Measurements from ENCODE around the gene CLIC4.

The CLIC4 gene

DNA sequence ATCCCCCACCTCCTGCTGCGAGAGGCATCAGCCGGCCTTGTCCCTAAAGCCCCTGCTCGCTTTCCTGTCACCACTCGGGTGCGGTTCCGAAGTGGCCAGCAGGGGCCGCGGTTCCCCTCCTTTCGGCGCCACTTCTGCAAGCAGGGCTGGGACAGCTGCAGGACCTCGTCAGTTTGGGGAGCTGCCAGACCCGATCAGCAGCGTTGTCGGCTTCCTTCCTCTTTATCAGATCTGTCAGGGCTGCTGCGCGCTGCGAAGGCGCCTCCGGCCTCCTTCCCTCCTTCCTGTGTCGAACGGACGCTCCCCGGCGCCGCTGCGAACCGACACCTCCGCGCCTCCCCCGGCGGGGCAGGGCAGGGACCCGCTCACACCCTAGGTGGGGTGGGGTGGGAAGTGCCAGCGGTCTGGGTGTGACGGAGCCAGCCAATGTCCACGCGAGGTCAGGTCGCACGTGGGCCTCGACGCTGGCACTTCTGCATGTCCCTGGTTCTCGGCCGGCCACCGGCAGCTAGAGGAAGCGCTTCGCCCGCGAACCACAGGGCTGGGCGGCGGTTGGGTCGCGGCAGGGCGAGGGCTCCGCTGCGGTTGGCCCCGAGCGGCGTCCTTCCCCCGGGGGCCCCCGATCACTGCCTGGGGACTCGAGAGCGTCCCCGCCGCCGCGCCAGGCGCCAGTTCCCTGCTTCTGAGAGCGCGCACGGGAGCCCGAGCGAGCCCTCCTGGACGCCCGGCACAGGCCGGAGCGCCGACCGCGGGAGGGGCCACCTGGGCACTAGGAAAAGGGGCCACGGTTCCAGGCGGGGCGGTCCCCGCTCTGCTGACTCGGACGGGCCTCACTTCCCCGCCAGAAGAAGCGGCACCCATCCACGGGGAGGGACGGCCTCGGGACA, 103.0 kb downstream of the CLIC4 start:
- H3K4me3 ChIP-seq (ENCODE audit: low read depth, low read length): peak overlapping the region; percentile 50
- peak; percentile 58 for DNase-seq (ENCODE audit: low read depth)

DNA sequence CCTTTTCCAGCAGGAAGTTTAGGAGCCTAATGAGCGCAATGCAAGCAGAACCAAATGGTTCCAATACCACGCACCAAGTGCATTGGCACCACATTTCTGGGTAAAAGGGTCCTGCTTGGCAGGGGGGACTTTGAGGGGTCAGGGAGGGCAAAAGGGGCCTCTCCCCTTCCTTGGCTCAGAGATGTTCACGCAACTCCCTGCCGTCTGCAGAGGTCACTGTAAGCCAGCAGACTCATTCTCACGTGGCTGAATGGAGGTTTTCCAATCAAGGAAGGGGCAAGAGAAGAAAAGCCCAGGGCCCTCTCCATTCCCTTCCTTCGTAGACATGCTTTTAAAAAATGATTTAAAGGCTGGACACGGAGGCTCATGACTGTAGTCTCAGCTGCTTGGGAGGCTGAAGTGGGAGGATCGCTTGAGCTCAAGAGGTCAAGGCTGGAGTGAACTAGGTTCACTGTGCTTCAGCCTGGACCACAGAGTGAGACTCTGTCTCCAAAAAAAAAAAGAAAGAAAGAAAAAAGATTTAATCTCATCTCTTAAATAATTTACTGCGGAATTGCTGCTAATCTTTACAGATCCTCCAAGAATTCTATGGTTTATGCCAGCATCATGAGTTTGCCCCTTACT, 104.5 kb downstream of the CLIC4 start:
- DNase-seq (ENCODE audit: low read depth): no peak

DNA sequence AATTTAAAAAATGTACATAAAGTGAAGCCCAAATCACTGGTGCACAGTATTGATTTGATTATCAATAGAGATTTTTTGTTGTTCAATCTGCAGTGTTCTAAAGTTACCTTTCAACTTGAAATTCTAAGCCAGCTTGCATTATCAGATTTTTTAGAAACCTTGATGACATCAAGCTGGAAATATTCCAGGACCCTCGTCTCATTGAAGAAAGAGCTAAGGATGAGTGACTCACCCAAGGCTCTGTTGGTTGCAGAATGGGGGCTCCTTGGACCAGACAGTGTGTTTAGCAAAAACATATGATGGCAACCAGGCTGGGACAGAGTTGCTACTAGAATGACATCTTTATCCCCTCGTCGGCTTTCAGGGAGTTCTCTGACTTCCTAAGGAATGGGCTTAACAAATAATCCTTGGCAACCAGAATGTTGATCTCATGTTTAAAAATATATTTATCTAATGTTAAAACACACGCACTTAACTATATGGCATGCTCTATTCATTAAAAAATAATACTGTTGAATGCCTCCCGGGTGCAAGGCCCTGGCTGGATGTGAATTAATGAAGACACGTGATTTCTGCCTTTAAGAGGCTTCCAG, 105.2 kb downstream of the CLIC4 start:
- no peak for DNase-seq (ENCODE audit: low read depth)

More for the DNA sequence above, 104.5 kb downstream of the CLIC4 start:
- no peak overlapping the region for H3K4me3 ChIP-seq (ENCODE audit: low read depth, low read length)

DNA sequence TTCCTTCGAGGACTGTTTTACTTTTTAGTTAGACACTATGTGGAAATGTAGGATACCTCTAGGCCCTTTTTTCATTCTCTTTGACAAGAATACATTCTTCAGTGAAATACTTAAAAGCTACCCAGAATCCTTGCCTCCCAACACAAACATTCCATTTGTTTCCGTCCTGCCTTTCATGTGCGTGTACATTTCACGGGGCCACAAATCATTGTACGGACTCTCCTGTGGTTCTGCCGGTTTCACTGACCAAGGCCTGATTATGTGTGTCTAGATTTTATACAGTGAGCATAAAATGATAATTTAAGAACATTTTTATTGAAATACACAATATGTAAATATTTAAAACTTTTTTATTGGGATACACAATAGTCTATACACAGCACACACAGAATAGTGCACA, 108.4 kb downstream of the CLIC4 start:
- no peak for DNase-seq (ENCODE audit: low read depth)
- H3K4me3 ChIP-seq (ENCODE audit: low read depth, low read length): no peak overlapping the region

More for the DNA sequence above, 105.2 kb downstream of the CLIC4 start:
- no peak overlapping the region for H3K4me3 ChIP-seq (ENCODE audit: low read depth, low read length)

DNA sequence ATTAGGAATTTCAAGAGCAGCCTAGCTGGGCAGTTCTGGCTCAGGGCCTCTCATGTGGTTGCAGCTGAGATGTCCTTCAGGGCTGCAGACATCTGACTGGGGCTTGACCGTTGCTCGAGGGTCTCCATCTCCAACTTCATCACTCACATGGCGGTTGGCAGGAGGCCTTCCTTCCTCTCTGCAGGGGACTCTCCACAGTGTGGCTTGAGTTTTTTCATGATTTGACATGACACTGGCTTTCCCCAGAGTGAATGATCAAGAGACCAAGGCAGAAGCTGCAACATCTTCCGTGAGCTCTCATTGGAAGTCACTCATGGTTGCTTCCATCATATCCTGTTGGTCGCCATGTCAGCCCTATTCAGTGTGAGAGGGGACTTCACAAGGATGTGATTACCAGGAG, 110.2 kb downstream of the CLIC4 start:
- no peak overlapping the region for H3K4me3 ChIP-seq (ENCODE audit: low read depth, low read length)
- no peak for DNase-seq (ENCODE audit: low read depth)

DNA sequence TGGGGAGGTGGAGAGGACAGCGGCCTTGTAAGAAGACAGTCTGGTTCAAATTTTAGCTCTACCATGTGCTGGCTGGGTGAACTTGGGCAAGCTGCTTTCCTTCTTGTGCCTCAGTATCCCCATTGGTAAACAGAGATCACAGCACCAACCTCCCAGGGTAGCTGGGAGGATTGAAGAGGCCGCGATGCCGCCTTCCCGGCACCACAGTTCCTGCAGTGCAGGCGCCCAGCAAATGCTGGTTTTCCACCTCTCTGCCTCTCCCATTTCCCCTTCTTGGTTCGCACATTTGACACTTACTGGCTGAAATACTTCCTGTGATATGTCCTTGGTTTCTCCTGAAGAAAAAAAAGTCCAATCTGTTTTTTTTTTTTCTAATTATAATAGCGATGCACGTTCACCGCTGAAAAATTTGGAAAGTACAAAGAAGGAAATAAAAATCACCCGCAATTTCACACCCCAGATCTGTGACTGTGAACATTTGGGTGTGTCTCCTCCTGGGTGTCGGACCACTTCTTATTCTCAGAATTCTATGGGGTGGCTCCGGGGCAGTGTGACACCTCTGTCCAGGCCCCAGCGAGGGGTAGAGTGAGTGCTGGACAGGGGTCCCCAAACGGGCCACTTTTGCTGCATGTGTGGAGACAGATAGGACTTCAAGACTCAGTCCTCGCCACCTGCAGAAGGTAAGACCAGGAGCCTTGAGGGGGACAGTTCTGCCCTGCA, 111.7 kb downstream of the CLIC4 start:
- H3K4me3 ChIP-seq (ENCODE audit: low read depth, low read length): no peak overlapping the region
- DNase-seq (ENCODE audit: low read depth): no peak

DNA sequence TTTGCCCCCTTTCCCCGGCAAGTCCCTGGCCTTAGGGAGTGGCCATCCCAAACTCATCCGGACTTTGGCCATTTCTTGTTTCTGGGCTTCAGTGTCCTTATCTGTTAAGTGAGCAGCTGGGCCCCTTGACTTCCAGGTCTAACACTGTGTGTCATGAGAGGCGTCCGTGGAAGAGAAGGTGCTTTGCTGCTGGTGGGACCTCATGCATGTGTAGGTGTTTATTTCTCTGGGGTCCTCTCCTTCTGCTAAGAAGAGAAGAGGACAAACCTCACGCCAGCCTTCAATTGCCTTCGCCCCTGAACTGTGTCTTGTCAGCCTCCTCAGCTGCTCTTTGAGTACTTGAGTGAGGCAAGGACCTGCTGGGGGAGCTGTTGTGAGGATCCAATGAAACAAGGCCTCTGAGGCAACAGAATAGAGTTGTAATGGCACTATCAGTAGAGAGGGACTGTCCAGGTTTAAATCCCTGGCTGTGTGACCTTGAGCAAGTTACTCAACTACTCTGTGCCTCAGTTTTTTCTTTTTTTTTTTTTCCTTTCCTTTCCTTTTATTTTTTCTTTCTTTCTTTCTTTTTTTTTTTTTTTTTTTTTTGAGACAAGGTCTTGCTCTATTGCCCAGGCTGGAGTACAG, 112.4 kb downstream of the CLIC4 start:
- no peak for DNase-seq (ENCODE audit: low read depth)

DNA sequence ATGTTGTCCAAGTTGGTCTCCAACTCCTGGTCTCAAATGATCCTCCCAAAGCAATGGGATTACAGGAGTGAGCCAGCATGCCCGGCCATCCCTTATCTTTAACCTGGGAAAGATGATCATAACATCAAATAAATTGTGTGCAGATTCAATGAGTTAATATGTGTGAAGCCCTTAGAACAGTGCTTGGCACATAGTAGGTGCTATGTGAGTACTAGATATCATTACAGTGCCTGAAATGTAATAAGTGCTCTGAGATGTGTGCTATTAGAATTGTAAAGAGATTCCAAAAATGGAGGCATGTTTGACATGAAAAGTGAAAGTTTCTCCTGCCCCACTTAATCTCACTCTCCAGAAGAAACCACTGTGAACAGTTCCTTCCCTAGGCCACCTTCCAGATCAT, 113.0 kb downstream of the CLIC4 start:
- DNase-seq (ENCODE audit: low read depth): no peak
- no peak overlapping the region for H3K4me3 ChIP-seq (ENCODE audit: low read depth, low read length)

More for the DNA sequence above, 112.4 kb downstream of the CLIC4 start:
- no peak overlapping the region for H3K4me3 ChIP-seq (ENCODE audit: low read depth, low read length)

DNA sequence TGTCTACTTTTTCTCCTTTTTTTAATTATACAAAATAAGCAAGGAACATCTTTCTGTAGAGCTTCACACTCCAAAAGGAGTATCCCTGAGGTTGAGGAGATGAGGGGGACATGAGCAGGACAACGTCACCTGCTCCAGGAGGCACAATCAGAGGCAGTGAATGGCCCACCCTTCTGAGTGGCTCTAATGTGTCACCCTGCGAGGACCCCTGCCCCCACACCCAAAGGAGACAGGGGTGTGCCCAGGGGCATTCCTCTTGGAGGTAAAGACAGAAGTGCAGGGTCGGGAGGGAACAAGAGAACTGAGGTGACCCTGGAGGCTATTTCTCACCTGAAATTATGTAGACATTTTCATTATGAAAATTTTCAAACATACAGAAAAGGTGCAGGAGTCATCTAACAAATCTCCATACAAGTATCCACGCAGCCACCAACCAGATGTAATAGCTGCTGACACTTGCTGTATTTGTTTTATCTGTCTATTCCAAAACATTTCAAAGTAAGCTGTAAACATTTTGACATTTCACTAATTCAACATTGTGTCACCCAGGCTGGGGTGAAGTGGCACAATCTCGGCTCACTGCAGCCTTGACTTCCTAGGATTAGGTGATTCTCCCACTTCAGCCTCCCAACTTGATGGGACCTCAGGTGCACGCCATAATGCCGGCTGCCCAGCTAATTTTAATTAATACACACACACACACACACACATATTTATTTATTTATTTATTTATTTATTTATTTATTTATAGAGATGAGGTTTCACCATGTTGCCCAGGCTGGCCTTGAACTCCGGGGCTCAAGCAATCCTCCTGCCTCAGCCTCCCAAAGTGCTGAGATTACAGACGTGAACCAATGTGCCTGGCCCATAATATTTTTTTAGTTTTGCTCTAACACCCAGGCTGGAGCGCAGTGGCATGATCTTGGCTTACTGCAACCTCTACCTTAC, 114.1 kb downstream of the CLIC4 start:
- H3K4me3 ChIP-seq (ENCODE audit: low read depth, low read length): no peak overlapping the region
- no peak for DNase-seq (ENCODE audit: low read depth)

DNA sequence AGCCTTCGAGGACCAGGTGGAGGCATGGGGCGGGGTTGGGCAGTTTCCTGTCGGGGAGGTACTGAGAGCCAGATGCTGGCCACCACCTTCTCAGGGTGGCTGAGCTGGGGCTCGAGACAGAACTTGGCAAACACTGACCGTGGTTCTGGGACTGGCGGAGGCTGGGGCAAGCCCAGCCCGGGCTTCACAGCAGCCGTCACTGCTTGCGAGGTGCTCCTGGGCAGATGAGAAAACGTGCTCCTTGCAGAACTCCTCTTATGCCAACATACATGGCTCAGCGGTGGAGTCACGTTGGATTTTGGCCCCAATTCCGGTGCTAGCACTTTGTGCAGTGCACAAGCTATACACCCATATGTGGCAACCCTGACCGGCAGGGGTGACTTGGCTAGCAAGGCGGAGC, 115.6 kb downstream of the CLIC4 start:
- no peak overlapping the region for H3K4me3 ChIP-seq (ENCODE audit: low read depth, low read length)
- no peak for DNase-seq (ENCODE audit: low read depth)

DNA sequence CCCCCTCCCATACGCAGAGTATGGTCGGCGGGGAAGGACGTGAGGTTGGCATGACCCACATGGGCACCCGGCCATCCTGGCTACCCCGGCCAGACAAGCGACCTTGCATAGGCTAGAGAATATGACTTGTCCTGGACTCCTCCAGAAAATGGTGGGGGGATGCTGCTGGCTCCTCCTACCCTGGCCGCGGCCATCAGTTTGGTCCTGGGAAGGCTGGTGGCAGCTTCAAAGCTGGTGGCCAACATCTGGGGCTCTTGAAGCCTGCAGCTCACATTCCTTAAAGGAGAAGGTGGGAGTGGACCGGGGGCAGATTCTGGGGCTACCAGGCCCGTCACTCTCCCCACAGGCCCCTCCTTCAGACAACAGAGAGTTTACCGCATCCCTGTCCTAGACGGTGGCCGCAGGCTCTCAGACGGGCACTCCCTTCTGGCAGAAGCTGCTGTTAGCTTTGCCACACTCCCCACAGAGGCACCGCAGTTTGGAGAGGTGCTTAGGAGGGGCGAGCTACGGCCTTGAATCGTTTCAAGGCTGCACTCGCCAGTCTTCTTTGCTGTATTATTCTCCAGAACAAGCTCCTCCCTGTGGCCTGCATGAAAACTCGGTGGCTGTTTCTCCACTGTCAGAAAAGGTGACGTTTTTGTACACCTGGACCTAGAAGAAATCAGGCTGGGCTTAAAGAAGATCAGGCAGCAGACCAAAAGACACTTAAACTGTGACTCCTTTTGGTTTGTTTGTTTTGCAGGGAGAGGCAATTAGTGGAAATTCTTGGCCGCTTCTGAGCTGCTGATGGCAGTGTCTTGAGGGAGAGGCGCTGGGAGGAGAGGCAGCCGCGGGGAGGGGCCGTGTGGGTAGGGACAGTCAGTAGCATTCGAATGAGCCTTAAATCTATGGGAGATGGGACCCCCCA, 116.8 kb downstream of the CLIC4 start:
- no peak for DNase-seq (ENCODE audit: low read depth)
- no peak overlapping the region for H3K4me3 ChIP-seq (ENCODE audit: low read depth, low read length)

DNA sequence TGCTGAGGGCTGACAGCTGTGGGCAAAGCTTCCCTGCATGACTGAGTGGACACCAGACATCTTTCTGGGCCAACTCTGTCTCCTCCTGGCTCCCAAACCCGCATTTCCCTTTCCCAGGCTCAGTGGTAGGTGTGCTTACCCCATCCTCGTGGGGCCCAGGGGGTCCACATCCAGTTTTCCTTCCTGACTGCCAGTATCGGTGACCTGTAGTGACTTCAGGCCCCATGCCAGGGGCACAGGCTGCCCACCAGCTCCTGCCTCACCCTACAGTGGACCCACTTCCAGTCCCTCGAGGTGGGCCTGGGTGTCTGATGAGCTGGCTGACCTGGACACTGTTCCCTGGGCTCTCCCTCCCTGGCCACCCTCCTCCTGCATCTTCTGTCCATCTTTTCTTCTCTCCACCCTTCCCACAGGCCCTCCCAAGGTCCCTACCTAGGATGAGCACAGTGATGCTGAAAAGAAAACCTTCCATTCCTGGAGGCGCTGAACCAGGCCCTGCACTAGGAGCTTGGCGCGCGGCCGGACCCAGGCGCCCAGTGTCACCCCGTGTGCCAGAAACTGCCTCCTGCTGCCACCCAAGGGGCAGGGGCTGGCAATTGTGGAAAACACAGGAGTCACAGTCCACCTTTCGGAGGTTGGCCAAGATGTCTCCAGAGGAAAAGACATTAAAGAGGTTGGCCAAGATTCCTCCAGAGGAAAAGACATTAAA, 117.7 kb downstream of the CLIC4 start:
- H3K4me3 ChIP-seq (ENCODE audit: low read depth, low read length): no peak overlapping the region
- DNase-seq (ENCODE audit: low read depth): no peak

DNA sequence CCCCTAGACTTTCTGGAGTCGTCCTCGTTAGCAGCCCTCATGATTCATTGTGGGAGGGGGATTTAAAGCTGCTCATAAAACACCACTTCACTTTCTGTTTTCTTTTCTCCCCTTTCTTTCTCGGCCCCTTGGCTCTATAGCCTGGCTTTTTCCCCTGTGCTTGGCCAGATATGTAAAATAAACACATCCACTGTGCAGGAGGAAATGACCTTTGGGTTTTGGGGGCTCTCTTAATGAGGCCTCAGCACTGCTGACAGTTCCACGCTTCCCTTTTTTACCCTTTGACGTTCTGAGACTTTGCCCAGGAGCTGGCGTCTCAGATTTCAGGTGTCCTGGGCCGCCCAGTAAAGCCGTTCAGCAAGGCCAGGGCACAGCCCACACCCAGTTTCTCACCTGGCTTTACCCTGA, 119.1 kb downstream of the CLIC4 start:
- DNase-seq (ENCODE audit: low read depth): no peak
- H3K4me3 ChIP-seq (ENCODE audit: low read depth, low read length): no peak overlapping the region

DNA sequence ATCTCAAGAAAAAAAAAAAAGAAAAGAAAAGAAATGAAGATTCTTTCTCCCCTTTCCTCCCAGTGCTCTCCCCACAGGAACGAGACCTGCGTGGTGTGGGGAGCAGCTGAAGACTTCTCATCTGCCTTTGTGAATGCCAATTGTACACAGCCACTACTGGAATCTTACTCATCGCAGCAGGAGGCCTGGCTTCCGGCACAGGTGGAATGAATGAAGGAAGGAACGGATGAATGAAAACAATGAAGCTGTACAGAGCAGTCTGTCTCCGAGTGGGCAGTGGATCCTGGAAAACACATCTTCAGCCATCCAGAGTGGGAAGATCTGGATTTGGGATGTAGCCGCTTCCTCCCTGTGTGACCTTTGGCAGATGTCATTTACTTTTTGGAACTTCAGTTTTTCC, 119.9 kb downstream of the CLIC4 start:
- DNase-seq (ENCODE audit: low read depth): no peak
- no peak overlapping the region for H3K4me3 ChIP-seq (ENCODE audit: low read depth, low read length)

DNA sequence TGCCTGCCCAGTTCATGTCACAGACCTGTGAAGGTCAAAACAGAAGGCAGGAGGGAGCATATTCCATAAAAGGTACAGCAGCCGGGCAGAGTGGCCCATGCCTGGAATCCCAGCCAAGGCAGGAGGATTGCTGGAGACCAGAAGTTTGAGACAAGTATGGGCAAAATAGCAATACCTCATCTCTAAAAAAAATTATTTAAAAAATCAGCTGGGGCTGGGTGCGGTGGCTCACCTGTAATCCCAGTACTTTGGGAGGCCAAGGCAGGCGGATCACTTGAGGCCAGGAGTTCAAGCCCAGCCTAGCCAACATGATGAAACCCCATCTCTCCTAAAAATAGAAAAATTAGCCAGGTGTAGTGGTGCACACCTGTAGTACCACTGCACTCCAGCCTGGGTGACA, 120.3 kb downstream of the CLIC4 start:
- H3K4me3 ChIP-seq (ENCODE audit: low read depth, low read length): no peak overlapping the region
- no peak for DNase-seq (ENCODE audit: low read depth)

DNA sequence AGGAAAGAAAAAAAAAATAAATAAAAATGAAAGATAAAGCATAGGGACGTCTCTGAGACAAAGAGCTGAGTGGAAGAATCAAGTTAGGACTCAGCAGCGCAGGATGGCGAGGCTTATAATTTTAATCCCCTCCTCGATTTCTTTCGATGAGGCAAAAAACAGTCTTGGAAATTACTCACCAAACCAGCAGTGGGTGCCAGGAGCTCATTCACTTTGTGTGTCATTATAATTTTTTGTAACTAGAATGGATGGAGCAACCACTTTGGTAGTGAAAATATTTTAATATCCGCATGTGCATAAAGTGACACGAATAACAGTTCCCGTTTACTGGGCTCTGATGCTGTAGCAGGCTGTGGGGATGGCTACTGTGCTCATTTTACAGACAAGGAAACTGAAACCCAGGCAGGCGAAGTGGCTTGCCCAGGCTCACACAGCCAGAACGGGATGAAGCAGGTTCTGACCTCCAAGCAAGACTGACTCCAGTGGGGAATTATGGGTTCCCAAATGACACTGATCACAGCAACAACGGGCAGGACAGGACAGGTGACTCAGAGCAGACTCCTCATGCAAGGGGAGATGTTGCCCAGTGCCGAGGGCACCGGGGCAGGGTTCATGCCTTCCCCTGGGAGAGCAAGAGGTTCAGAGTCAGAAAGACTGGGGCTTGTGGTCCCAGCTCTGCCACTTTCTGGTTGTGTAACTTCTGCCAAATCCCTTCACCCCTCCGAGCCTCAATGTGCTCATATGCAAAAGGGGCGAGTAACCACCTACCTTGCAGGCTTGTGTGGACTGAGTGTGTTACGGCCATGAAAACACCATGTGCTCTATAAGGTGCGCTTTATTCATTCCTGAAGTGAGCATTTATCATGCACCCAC, 121.2 kb downstream of the CLIC4 start:
- no peak for DNase-seq (ENCODE audit: low read depth)
- no peak overlapping the region for H3K4me3 ChIP-seq (ENCODE audit: low read depth, low read length)
